KMS-11 (cell line): ENCODE results near the gene PRDM16.

Source experiments
- H2AFZ ChIP-seq: fragments of 200-600 bp; sonication (generic); 2 replicates; pipeline ENCODE4 v1.6.1; 2016; ENCODE audit warnings: antibody characterized with exemption, mixed run types, low read depth
- H3K27ac ChIP-seq: fragments of 200-600 bp; sonication (generic); 2 replicates; pipeline ENCODE4 v1.6.1; 2016; ENCODE audit warnings: mild to moderate bottlenecking, mixed run types
- H3K27me3 ChIP-seq: fragments of 200-600 bp; sonication (generic); 2 replicates; pipeline ENCODE4 v1.6.1; 2017; ENCODE audit warnings: mild to moderate bottlenecking, low read depth, mixed run types, moderate library complexity; ENCODE audit not compliant: insufficient read depth
- H3K36me3 ChIP-seq: fragments of 200-600 bp; sonication (generic); 2 replicates; pipeline ENCODE4 v1.6.1; 2017; ENCODE audit warnings: mild to moderate bottlenecking, mixed run types; ENCODE audit not compliant: insufficient read depth
- H3K4me1 ChIP-seq: fragments of 200-600 bp; sonication (generic); 2 replicates; pipeline ENCODE4 v1.6.1; 2016; ENCODE audit warnings: mild to moderate bottlenecking, low read depth, mixed run types; ENCODE audit not compliant: poor library complexity, severe bottlenecking
- H3K4me2 ChIP-seq: fragments of 200-600 bp; sonication (generic); 2 replicates; pipeline ENCODE4 v1.7.0; 2016; ENCODE audit warnings: mild to moderate bottlenecking, mixed run types
- H3K4me3 ChIP-seq: fragments of 200-600 bp; sonication (generic); IDR thresholded peaks from 2 replicates; pipeline ENCODE4 v1.6.1; 2017; ENCODE audit warnings: low read depth, low read length, mixed read lengths; ENCODE audit not compliant: insufficient read depth
- H3K79me2 ChIP-seq: fragments of 200-600 bp; sonication (generic); 2 replicates; pipeline ENCODE4 v1.6.1; 2016; ENCODE audit warnings: low read depth, mixed run types; ENCODE audit not compliant: insufficient read depth
- H3K9ac ChIP-seq: fragments of 200-600 bp; sonication (generic); 2 replicates; pipeline ENCODE4 v1.6.1; 2016; ENCODE audit warnings: mild to moderate bottlenecking, mixed run types
- H4K20me1 ChIP-seq: fragments of 200-600 bp; sonication (generic); 2 replicates; pipeline ENCODE4 v1.6.1; 2016; ENCODE audit warnings: mild to moderate bottlenecking, mixed run types; ENCODE audit not compliant: insufficient read depth
- TF ChIP-seq, protein P1 (sequence below): fragments of 200-600 bp; sonication (generic); conservative IDR thresholded peaks from 2 replicates; pipeline ENCODE4 v1.6.1; 2017; ENCODE audit warnings: low read depth, mild to moderate bottlenecking, antibody characterized with exemption, low read length, moderate library complexity, mixed read lengths

The PRDM16 gene

DNA sequence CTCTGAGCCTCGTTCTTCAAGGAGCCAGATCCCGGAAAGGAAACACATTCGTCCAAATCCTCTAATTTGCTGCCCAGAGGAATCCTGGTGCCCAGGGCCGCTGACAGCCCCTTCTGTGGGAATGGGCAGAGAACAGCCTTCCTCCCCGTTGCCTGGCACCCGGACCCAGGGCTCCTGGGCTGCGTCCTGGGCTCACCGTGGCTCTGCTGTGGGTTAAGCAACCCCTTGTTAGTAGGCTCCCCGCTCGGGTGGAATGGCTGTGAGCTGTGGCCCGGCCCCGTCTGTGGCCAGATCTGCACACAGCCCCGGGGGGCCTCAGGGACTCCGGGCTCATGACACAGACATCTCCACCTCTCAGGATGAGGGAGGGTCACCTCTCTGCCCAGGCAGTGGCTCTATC lies 262.6 kb downstream of the PRDM16 start:
- H3K27me3 ChIP-seq, result peaks cover 3% of the 10 kb centered on the region; the same call in 1 of the 2 replicates
- H3K4me3 ChIP-seq, result no peak overlapping the region
- TF ChIP-seq, protein P1, sequence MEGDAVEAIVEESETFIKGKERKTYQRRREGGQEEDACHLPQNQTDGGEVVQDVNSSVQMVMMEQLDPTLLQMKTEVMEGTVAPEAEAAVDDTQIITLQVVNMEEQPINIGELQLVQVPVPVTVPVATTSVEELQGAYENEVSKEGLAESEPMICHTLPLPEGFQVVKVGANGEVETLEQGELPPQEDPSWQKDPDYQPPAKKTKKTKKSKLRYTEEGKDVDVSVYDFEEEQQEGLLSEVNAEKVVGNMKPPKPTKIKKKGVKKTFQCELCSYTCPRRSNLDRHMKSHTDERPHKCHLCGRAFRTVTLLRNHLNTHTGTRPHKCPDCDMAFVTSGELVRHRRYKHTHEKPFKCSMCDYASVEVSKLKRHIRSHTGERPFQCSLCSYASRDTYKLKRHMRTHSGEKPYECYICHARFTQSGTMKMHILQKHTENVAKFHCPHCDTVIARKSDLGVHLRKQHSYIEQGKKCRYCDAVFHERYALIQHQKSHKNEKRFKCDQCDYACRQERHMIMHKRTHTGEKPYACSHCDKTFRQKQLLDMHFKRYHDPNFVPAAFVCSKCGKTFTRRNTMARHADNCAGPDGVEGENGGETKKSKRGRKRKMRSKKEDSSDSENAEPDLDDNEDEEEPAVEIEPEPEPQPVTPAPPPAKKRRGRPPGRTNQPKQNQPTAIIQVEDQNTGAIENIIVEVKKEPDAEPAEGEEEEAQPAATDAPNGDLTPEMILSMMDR, result no peak
- H3K9ac ChIP-seq, result no peak overlapping the region
- H4K20me1 ChIP-seq, result no peaks in the 10 kb centered on the region
- H2AFZ ChIP-seq, result no peak overlapping the region
- no peak overlapping the region for H3K4me2 ChIP-seq
- H3K27ac ChIP-seq, result no peak overlapping the region
- H3K79me2 ChIP-seq, result no peaks in the 10 kb centered on the region
- H3K36me3 ChIP-seq, result no peaks in the 10 kb centered on the region
- no peaks in the 10 kb centered on the region for H3K4me1 ChIP-seq

DNA sequence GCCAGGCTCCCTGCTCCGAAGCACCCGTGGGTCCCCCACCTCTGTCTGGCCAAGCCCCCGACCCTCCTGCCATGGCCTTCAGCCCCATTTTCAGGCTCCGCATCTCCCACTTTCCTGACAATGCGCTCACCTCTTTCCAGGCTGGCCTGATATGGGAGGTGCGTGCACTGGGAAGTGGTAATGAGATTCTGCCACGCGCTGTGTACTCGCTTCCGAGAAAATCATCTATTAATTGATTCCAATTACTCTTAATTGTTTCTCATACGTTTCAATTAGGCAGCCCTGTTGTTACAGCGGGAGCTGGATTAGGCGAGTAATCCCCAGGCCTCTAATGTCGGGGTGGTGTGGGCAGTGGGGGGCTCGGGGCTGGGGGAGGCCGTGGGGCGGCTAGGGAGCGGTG lies 263.0 kb downstream of the PRDM16 start:
- no peak overlapping the region for H3K9ac ChIP-seq
- TF ChIP-seq, protein P1, result no peak
- no peak overlapping the region for H2AFZ ChIP-seq
- H3K79me2 ChIP-seq, result no peaks in the 10 kb centered on the region
- no peak overlapping the region for H3K4me3 ChIP-seq
- H3K4me1 ChIP-seq, result no peaks in the 10 kb centered on the region
- no peaks in the 10 kb centered on the region for H3K36me3 ChIP-seq
- H3K4me2 ChIP-seq, result no peak overlapping the region
- H4K20me1 ChIP-seq, result no peaks in the 10 kb centered on the region
- peaks cover 2% of the 10 kb centered on the region; the same call in 1 of the 2 replicates for H3K27me3 ChIP-seq
- no peak overlapping the region for H3K27ac ChIP-seq

DNA sequence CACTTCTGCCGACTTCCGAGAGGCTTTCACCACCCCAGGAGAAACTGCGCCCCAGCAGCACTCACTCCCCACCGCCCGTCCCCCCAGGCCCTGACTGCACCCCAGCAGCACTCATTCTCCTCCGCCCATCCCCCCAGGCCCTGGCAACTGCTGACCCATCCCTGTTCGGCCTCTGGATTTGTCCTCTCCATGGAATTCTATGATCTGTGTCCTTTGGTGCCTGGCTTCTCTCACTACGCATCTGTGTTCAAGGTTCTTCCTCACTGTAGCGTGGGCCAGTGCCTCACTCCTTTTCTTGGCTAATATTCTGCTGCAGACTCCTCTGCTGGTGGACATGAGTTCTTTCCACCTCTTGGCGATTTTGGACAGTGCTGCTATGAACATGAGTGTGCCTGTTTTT lies 263.7 kb downstream of the PRDM16 start:
- Histone ChIP-seq H3K4me2 (no peak overlapping the region), H3K27me3 (peaks cover 2% of the 10 kb centered on the region; the same call in 1 of the 2 replicates), H3K27ac (no peak overlapping the region), H3K9ac (no peak overlapping the region), H3K4me1 (no peaks in the 10 kb centered on the region), H3K4me3 (no peak overlapping the region), H3K79me2 (no peaks in the 10 kb centered on the region), H3K36me3 (no peaks in the 10 kb centered on the region), H4K20me1 (no peaks in the 10 kb centered on the region), H2AFZ (no peak overlapping the region)
- TF ChIP-seq, protein P1, result no peak

DNA sequence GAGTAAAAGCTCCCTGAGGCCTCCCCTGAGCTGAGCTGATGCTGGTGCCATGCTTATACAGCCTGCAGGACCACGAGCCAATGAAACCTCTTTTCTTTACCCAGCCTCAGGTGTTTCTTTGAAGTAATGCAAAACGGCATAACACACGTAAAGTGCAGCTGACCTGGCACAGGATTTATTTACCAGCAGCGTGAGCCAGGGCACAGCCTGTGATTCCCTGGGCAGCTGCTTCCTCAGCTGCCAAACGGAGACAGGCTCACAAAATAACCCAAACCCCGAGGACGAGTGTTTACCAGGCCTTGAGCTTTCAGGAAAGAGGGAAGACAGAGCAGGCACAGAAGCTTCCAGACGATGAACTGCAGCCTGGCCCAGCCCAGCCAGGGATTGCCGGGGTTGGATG lies 264.9 kb downstream of the PRDM16 start:
- H3K4me3 ChIP-seq, result no peak overlapping the region
- no peak overlapping the region for H3K27ac ChIP-seq
- peaks cover 2% of the 10 kb centered on the region; the same call in 1 of the 2 replicates for H3K27me3 ChIP-seq
- TF ChIP-seq, protein P1, result no peak
- no peak overlapping the region for H3K4me2 ChIP-seq
- no peaks in the 10 kb centered on the region for H3K4me1 ChIP-seq
- H3K36me3 ChIP-seq, result no peaks in the 10 kb centered on the region
- H3K9ac ChIP-seq, result no peak overlapping the region
- H2AFZ ChIP-seq, result no peak overlapping the region
- no peaks in the 10 kb centered on the region for H3K79me2 ChIP-seq
- H4K20me1 ChIP-seq, result no peaks in the 10 kb centered on the region
